HepG2 (cell line): Measurements from ENCODE around the gene LZTR1. TPM values are rescaled to one million over a fixed set of nuclear protein-coding genes. Genes with fewer than 3 reads are reported as not detected.

Source experiments
- ATAC-seq: fragments of 200-7000 bp; cut with Tn5 transposase; 3 replicates; pipeline ENCODE4 v1.9.1; 2020; ENCODE audit warnings: mild to moderate bottlenecking, moderate library complexity
- BruUV-seq: library from RNA; stranded (reverse); fragments of 400-500 nt; replicated peaks from 2 replicates; lab custom pipeline; 2021; lab: Mats Ljungman, UMichigan
- CTCF ChIA-PET: fragments of 300-600 bp; formaldehyde crosslinking; extraction: SDS; loops from one replicate; lab custom pipeline; 2021; ENCODE audit warnings: low total read pairs, inconsistent platforms, low intra/inter-chr PET ratio; lab: Yijun Ruan, JAX
- POLR2A ChIA-PET: fragments of 350-600 bp; sonication (Branson Sonifier 250); formaldehyde crosslinking; loops from one replicate; lab custom pipeline; 2020; ENCODE audit warnings: antibody characterized with exemption, inconsistent platforms; lab: Yijun Ruan, JAX
- DNase-seq: peaks from one replicate; pipeline ENCODE4 v3.0.0-alpha.2; 2015; ENCODE audit warnings: low spot score
- FAIRE-seq: peaks from 3 replicates; lab custom pipeline; 2011; peaks lifted over from hg19 to GRCh38; lab: Jason Lieb, UNC
- H2AFZ ChIP-seq: one replicate; pipeline ENCODE4 v1.6.1; 2011; ENCODE audit warnings: low read length, inconsistent platforms
- H3K27ac ChIP-seq: fragments of 300-600 bp; 3 replicates; pipeline ENCODE4 v1.8.0; 2011; ENCODE audit warnings: mixed run types, mild to moderate bottlenecking, mixed read lengths, low read length, inconsistent platforms; ENCODE audit not compliant: insufficient read depth; ENCODE audit errors: extremely low read length
- H3K27me3 ChIP-seq, 2 experiments: fragments of 200-600 bp in 1 of 2; 2 replicates in 1 of 2; 3 replicates in 1 of 2; pipeline versions ENCODE4 v1.6.0 to v1.8.0; 2011; ENCODE audit warnings: low read length in 2 of 2, mild to moderate bottlenecking in 2 of 2, moderate library complexity in 2 of 2, inconsistent platforms in 1 of 2; ENCODE audit not compliant: insufficient read depth in 2 of 2, control insufficient read depth in 1 of 2
- H3K36me3 ChIP-seq, 2 experiments: fragments of 200-600 bp in 1 of 2; replicated peaks in 1 of 2; 2 replicates in 1 of 2; 3 replicates in 1 of 2; pipeline versions ENCODE4 v1.5.1 to v1.8.0; 2011; ENCODE audit warnings: low read length in 2 of 2, inconsistent platforms in 1 of 2; ENCODE audit not compliant: insufficient read depth in 2 of 2, control insufficient read depth in 1 of 2
- H3K4me1 ChIP-seq: 2 replicates; pipeline ENCODE4 v1.5.1; 2012; ENCODE audit warnings: low read length, inconsistent platforms; ENCODE audit not compliant: insufficient read depth
- H3K4me2 ChIP-seq: 2 replicates; pipeline ENCODE4 v1.6.0; 2011; ENCODE audit warnings: low read depth, low read length, inconsistent platforms
- H3K4me3 ChIP-seq, 3 experiments: fragments of 200-600 bp in 1 of 3; sonication (generic), shearing (Covaris generic) in 1 of 3; replicated peaks in 1 of 3; 2 replicates each; pipeline ENCODE4 v1.5.1; 2011 to 2016; ENCODE audit warnings: low read length in 3 of 3, inconsistent platforms in 2 of 3, low read depth in 2 of 3, mild to moderate bottlenecking in 2 of 3, control low read depth in 1 of 3, mixed read lengths in 1 of 3; ENCODE audit not compliant: insufficient read depth in 1 of 3
- H3K79me2 ChIP-seq: one replicate; pipeline ENCODE4 v1.6.1; 2011; ENCODE audit warnings: low read length, inconsistent platforms; ENCODE audit not compliant: insufficient read depth
- H3K9ac ChIP-seq: 2 replicates; pipeline ENCODE4 v1.6.0; 2011; ENCODE audit warnings: mild to moderate bottlenecking, low read depth, low read length, inconsistent platforms; ENCODE audit not compliant: insufficient read depth
- H3K9me3 ChIP-seq: 2 replicates; pipeline ENCODE4 v1.5.1; 2012; ENCODE audit warnings: mild to moderate bottlenecking, low read length
- H4K20me1 ChIP-seq: 2 replicates; pipeline ENCODE4 v1.6.0; 2011; ENCODE audit warnings: inconsistent platforms, mild to moderate bottlenecking, low read length, moderate library complexity; ENCODE audit not compliant: insufficient read depth
- ADNP ChIP-seq: sonication (generic); formaldehyde crosslinking; IDR thresholded peaks from 2 replicates; pipeline ENCODE4 v1.4.0; 2020; ENCODE audit warnings: missing genetic modification reagents
- CBX2 ChIP-seq, 2 experiments: fragments of 200-600 bp in 1 of 2; sonication (generic); formaldehyde crosslinking in 1 of 2; IDR thresholded peaks; 2 replicates each; pipeline versions ENCODE4 v1.7.0 to v1.8.1; 2018 to 2022; ENCODE audit warnings: low read depth in 2 of 2, low read length in 1 of 2, mild to moderate bottlenecking in 1 of 2, missing genetic modification reagents in 1 of 2
- EHMT2 ChIP-seq: fragments of 200-600 bp; sonication (generic); IDR thresholded peaks from 2 replicates; pipeline ENCODE4 v1.7.0; 2017; ENCODE audit warnings: antibody characterized with exemption, low read depth, low read length, borderline replicate concordance
- FUBP1 ChIP-seq: sonication (generic); formaldehyde crosslinking; IDR thresholded peaks from 2 replicates; pipeline ENCODE4 v1.5.1; 2020; ENCODE audit warnings: missing genetic modification reagents, mild to moderate bottlenecking, borderline replicate concordance
- GATAD1 ChIP-seq: IDR thresholded peaks from 2 replicates; pipeline ENCODE4 v1.6.1; 2016; ENCODE audit warnings: missing genetic modification reagents, missing compliant biosample characterization
- KDM1A ChIP-seq: IDR thresholded peaks from 2 replicates; pipeline ENCODE4 v1.6.1; 2016; ENCODE audit warnings: missing compliant biosample characterization
- KLF12 ChIP-seq: sonication (generic); formaldehyde crosslinking; IDR thresholded peaks from 2 replicates; pipeline ENCODE4 v1.4.0; 2020; ENCODE audit warnings: missing genetic modification reagents, borderline replicate concordance
- KLF16 ChIP-seq, 2 experiments: sonication (generic) in 1 of 2; formaldehyde crosslinking in 1 of 2; IDR thresholded peaks; 2 replicates each; pipeline versions ENCODE4 v1.6.1 to v1.8.0; 2016 to 2023; ENCODE audit warnings: missing genetic modification reagents in 2 of 2, missing compliant biosample characterization in 1 of 2
- MED1 ChIP-seq: sonication (generic); formaldehyde crosslinking; IDR thresholded peaks from 2 replicates; pipeline ENCODE4 v1.4.0; 2020; ENCODE audit warnings: missing genetic modification reagents
- MED8 ChIP-seq: sonication (generic); formaldehyde crosslinking; IDR thresholded peaks from 2 replicates; pipeline ENCODE4 v1.8.1; 2023; ENCODE audit warnings: mild to moderate bottlenecking, missing genetic modification reagents; ENCODE audit not compliant: insufficient replicate concordance
- MEIS1 ChIP-seq: sonication (generic); formaldehyde crosslinking; IDR thresholded peaks from 2 replicates; pipeline ENCODE4 v1.9.0; 2021; ENCODE audit warnings: mild to moderate bottlenecking, missing genetic modification reagents, moderate library complexity, borderline replicate concordance
- NFE2 ChIP-seq: sonication (generic); formaldehyde crosslinking; IDR thresholded peaks from 2 replicates; pipeline ENCODE4 v1.4.0; 2020; ENCODE audit warnings: missing genetic modification reagents
- NR2F6 ChIP-seq, 2 experiments: IDR thresholded peaks; 2 replicates each; pipeline ENCODE4 v1.6.1; 2016; ENCODE audit warnings: antibody characterized with exemption in 1 of 2, mild to moderate bottlenecking in 1 of 2
- SAP130 ChIP-seq: IDR thresholded peaks from 2 replicates; pipeline ENCODE4 v1.6.1; 2016; ENCODE audit warnings: low read depth
- SNAI1 ChIP-seq: sonication (generic); formaldehyde crosslinking; IDR thresholded peaks from 2 replicates; pipeline ENCODE4 v1.5.0; 2020; ENCODE audit warnings: mild to moderate bottlenecking, missing genetic modification reagents, borderline replicate concordance
- SNAPC2 ChIP-seq: sonication (generic); formaldehyde crosslinking; IDR thresholded peaks from 2 replicates; pipeline ENCODE4 v1.8.1; 2022; ENCODE audit warnings: mild to moderate bottlenecking, missing genetic modification reagents
- SOX5 ChIP-seq: IDR thresholded peaks from 2 replicates; pipeline ENCODE4 v1.6.1; 2016; ENCODE audit warnings: borderline replicate concordance
- TBX2 ChIP-seq: sonication (generic); formaldehyde crosslinking; IDR thresholded peaks from 2 replicates; pipeline ENCODE4 v1.5.0; 2020; ENCODE audit warnings: missing genetic modification reagents, mild to moderate bottlenecking, borderline replicate concordance
- TEAD2 ChIP-seq: sonication (generic); formaldehyde crosslinking; IDR thresholded peaks from 2 replicates; pipeline ENCODE4 v1.9.0; 2021; ENCODE audit warnings: missing genetic modification reagents
- TOPORS ChIP-seq: sonication (generic); formaldehyde crosslinking; IDR thresholded peaks from 2 replicates; pipeline ENCODE4 v1.8.0; 2023; ENCODE audit warnings: mild to moderate bottlenecking, missing genetic modification reagents
- ZC3H13 ChIP-seq: sonication (generic); formaldehyde crosslinking; IDR thresholded peaks from 2 replicates; pipeline ENCODE4 v1.8.1; 2023; ENCODE audit warnings: mild to moderate bottlenecking, missing genetic modification reagents, moderate library complexity
- ZFX ChIP-seq: sonication (generic); formaldehyde crosslinking; IDR thresholded peaks from 2 replicates; pipeline ENCODE4 v1.4.0; 2020; ENCODE audit warnings: mild to moderate bottlenecking, low read depth, missing genetic modification reagents, moderate library complexity
- ZNF549 ChIP-seq: sonication (generic); formaldehyde crosslinking; IDR thresholded peaks from 2 replicates; pipeline ENCODE4 v1.5.0; 2020; ENCODE audit warnings: missing genetic modification reagents
- ZNF550 ChIP-seq: sonication (generic); formaldehyde crosslinking; IDR thresholded peaks from 2 replicates; pipeline ENCODE4 v1.4.0; 2020; ENCODE audit warnings: mild to moderate bottlenecking, missing genetic modification reagents, borderline replicate concordance
- WGBS: methylation state at CpG from one replicate; pipeline ENCODE4 v1.1.6; 2017; ENCODE audit warnings: low lambda C conversion rate; 5-methylcytosine and 5-hydroxymethylcytosine counted together
- in situ Hi-C: cut with HindIII; loops from 2 replicates; pipeline ENCODE4 v1.10.0; 2017; ENCODE audit warnings: low pct_unique_long_range_greater_than_20kb; ENCODE audit not compliant: extremely low pct_ligation_motif_present
- intact Hi-C: fragments of 100-400 bp; cut with micrococcal nuclease; formaldehyde crosslinking; loops from one replicate; pipeline ENCODE4 v1.10.0; 2022; ENCODE audit not compliant: unreplicated experiment
- polyA plus RNA-seq, 8 experiments: library from polyadenylated mRNA; depleted of rRNA in 3 of 8; stranded (reverse) in 7 of 8; unstranded in 1 of 8; fragments of >200 nt; fragmentation: Illumina TruSeq in 4 of 8; extraction: Trizol in 4 of 8; gene quantifications; 2 replicates each; pipeline versions ENCODE4 v1.2.1 to v1.2.3, GENCODE V29; 2011 to 2016; ENCODE audit warnings: low read depth in 4 of 8, missing spikeins in 1 of 8, mixed read lengths in 1 of 8; ENCODE audit not compliant: insufficient read depth in 1 of 8
- total RNA-seq, 5 experiments: library from RNA; depleted of rRNA; stranded (reverse); fragments of >200 nt; fragmentation: Illumina TruSeq; extraction: Trizol; gene quantifications; 2 replicates each; pipeline ENCODE4 v1.2.3, GENCODE V29; 2016; ENCODE audit warnings: low read depth in 1 of 5

The LZTR1 gene
- total and polyA plus RNA-seq, 2 of the 13 experiments (the other 11 are each of a cell fraction or from before 2014, with no cell fraction given) = 21.8 to 22.4 TPM

- FAIRE-seq = no peak
- CTCF ChIA-PET = no interaction called here
- DNase-seq = no peak
- WGBS = 74% methylated on average over 18 of the region's 22 CpGs
- H3K79me2 ChIP-seq = peaks cover 4% of the 10 kb centered on the region
- H2AFZ ChIP-seq = no peak within 1 kb of the TSS
- intact Hi-C loops = loop anchor here (1.0 kb wide), 1 partner anchor 14 kb away; no protein-coding TSS in a partner anchor
- ATAC-seq = peak; percentile 3; the same call in 1 of the 3 replicates
- H3K36me3 ChIP-seq = no peaks in the 10 kb centered on the region
- H3K27me3 ChIP-seq = no peaks in the 10 kb centered on the region
- BruUV-seq = no TSS peak
- no peaks in the 10 kb centered on the region for H4K20me1 ChIP-seq
- H3K4me3 ChIP-seq = peak within 1 kb of the TSS in 1 of 3 experiments; percentile 72; a peak in 3 of 6 replicates
- in situ Hi-C loops = no loop called here
- POLR2A ChIA-PET = interaction anchor here (0.8 to 2.8 kb wide), 2 partner anchors 13 to 15 kb away, joined by 3 to 14 read pairs; partner anchors contain the start of gene LZTR1
- peaks cover 56% of the 10 kb centered on the region for H3K4me1 ChIP-seq
- peak within 1 kb of the TSS; percentile 50 for H3K27ac ChIP-seq
- H3K4me2 ChIP-seq = peak within 1 kb of the TSS; percentile 86
- H3K9me3 ChIP-seq = no peaks in the 10 kb centered on the region
- peak within 1 kb of the TSS; percentile 70; the same call in 1 of the 2 replicates for H3K9ac ChIP-seq
- TF ChIP-seq EHMT2 (no peak), SNAI1 (CRISPR knock-in tag) (no peak), MEIS1 (CRISPR knock-in tag) (no peak), KLF16 (CRISPR knock-in tag; IDR thresholded peaks at IDR 0.05) (no peak), MED8 (CRISPR knock-in tag) (no peak), TEAD2 (CRISPR knock-in tag) (no peak), SAP130 (0 out of 2 replicates have a peak, but pooled peaks have one; percentile 3), CBX2 (IDR thresholded peaks at IDR 0.05; ENCODE audit: low read depth, low read length) (no peak), CBX2 (CRISPR knock-in tag; IDR thresholded peaks at IDR 0.05; ENCODE audit: low read depth) (no peak), GATAD1 (CRISPR knock-in tag) (no peak), KLF12 (CRISPR knock-in tag) (no peak), SNAPC2 (CRISPR knock-in tag) (no peak), ADNP (CRISPR knock-in tag) (no peak), ZNF549 (CRISPR knock-in tag) (no peak), MED1 (CRISPR knock-in tag) (peak; percentile 7; the same call in 1 of the 2 replicates), ZNF550 (CRISPR knock-in tag) (no peak), SOX5 (no peak), TBX2 (CRISPR knock-in tag) (no peak), KDM1A (no peak), ZFX (peak; percentile 27; the same call in 1 of the 2 replicates), ZC3H13 (CRISPR knock-in tag) (no peak), TOPORS (CRISPR knock-in tag) (no peak), FUBP1 (no peak), NFE2 (CRISPR knock-in tag) (no peak), NR2F6 (IDR thresholded peaks at IDR 0.05) (peak; percentile 4; the same call in 1 of the 2 replicates), NR2F6 (CRISPR knock-in tag; IDR thresholded peaks at IDR 0.05) (no peak)
Observed at GRCh38 chr22:20966883-20967696, 15.0 kb upstream of the LZTR1 start, which contains the start of gene AIFM3. Gene AIFM3 (plus strand): TSS chr22:20967255. CDS start chr22:20967945, 690 bp downstream.
